ENCODE measurements around the gene POGZ.

The POGZ gene

DNA sequence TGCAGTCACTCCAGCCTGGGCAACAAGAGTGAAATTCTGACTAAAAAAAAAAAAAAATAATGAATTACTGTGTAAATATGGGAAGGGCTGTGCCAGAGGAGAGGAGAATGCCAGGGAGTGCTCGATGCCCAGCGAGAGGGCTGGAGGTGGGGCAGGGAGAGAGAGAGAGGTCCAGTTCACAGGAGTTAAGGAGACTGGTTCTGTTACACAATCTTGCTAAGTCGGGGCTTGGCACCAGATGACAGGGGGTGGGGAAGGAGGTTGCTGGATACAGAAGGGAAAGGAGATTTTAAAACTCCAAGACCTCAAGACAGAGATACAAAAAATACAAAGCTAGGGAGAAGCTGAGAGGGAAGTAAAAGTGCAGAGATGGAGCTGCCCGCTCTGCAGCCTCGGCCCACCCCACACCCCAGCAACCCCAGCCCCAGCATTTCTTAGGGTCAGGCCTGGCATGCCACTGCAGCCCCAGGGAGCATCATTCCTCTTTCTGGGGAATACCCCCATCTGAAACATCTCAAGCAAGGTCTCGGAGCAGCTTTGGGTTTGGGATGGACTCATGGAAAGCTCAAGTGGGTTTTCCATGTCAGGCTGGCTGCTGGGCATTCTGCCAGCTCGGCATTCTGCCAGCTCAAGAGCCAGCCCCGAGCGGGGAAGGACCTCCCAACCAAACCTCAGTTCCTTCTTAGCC lies 87.8 kb downstream of the POGZ start:
- peak in 1 of 2 experiments; percentile 61 for DNase-seq (ENCODE audit: low read depth in 1 of 2, low spot score in 1 of 2)
- TF ChIP-seq JUND (IDR thresholded peaks at IDR 0.05; ENCODE audit: low read depth) = no peak
- in situ Hi-C loops (cut with HindIII; ENCODE audit: low pct_unique_long_range_greater_than_20kb, low sequenced_read_pairs) = no loop called here

DNA sequence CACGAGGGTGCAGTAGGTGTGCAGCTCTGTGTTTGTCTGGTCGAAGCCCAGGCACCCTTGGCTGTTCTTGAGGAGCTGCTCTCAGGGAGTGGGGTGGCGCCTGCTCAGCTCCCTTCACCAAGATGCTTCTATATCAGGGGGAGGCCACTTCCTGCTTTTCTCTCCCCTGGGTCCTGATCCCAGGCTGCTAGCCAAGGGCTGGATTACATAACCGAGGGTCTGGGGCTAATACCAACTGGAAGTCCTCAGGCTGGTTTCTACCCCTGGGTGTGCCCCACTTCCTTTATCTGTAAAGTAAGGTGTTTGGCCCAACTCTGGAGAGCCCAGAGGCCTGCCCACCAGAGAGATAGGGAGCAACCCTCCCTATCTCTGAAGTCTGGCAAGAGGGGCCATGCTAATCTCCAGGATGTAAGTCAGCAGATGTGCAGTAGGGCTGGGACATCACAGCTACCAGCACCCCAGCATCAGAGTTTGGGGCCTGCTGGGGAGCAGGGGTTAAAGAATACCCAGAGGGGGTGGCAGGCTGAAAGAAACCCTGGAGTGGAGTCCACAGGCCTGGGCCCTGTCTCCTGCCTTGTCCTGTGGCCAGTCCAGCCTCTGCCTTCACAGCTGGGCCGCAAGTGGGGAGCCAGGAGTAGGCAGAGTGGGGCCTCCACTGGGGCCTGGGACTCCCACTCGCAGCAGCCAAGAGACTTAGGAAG lies 88.9 kb downstream of the POGZ start:
- DNase-seq (ENCODE audit: low read depth in 1 of 2, low spot score in 1 of 2) = no peak

DNA sequence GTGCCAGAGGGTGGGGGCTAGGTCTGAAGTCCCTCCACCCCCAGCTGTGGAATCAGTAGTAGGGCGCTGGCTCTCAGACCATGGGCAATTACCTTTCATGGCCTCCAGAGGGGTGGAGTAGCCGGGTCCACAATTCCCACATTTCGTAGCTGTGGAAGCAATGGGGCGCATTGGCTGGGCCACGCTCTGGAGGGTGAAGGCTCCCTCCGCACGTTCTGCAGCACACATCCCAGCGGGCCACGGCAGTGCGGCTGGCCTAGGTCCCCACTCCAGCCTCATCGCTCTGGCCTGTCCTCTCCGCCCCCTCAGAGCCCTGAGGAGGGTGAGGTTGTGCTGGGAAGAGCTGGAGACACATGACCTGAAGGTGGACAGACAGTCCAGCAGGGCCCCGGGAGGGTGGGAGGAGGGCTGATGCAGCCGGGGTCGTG lies 89.7 kb downstream of the POGZ start:
- DNase-seq (ENCODE audit: low read depth in 1 of 2, low spot score in 1 of 2) = no peak
- TF ChIP-seq JUND (IDR thresholded peaks at IDR 0.05; ENCODE audit: low read depth) = no peak
- in situ Hi-C loops (cut with HindIII; ENCODE audit: low pct_unique_long_range_greater_than_20kb, low sequenced_read_pairs) = no loop called here

More for the DNA sequence above, 88.9 kb downstream of the POGZ start:
- no peak for TF ChIP-seq JUND (IDR thresholded peaks at IDR 0.05; ENCODE audit: low read depth)
- in situ Hi-C loops (cut with HindIII; ENCODE audit: low pct_unique_long_range_greater_than_20kb, low sequenced_read_pairs) = no loop called here

DNA sequence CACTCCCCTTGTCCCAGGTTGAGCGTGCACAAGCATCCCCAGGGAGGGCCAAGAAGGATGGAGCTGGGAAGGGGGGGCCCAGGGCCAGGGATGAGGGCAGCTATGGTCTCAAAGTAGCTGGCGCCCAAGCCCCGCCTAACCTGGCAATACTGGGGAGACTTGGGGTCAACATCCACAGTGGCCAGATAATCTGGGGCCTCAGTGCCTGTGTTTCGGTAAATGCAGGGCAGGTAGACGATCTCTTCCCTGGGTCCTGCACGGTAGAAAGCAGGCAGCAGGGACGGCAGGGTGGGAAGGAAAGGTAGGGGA lies 90.0 kb downstream of the POGZ start:
- TF ChIP-seq JUND (IDR thresholded peaks at IDR 0.05; ENCODE audit: low read depth) = no peak
- in situ Hi-C loops (cut with HindIII; ENCODE audit: low pct_unique_long_range_greater_than_20kb, low sequenced_read_pairs) = no loop called here

DNA sequence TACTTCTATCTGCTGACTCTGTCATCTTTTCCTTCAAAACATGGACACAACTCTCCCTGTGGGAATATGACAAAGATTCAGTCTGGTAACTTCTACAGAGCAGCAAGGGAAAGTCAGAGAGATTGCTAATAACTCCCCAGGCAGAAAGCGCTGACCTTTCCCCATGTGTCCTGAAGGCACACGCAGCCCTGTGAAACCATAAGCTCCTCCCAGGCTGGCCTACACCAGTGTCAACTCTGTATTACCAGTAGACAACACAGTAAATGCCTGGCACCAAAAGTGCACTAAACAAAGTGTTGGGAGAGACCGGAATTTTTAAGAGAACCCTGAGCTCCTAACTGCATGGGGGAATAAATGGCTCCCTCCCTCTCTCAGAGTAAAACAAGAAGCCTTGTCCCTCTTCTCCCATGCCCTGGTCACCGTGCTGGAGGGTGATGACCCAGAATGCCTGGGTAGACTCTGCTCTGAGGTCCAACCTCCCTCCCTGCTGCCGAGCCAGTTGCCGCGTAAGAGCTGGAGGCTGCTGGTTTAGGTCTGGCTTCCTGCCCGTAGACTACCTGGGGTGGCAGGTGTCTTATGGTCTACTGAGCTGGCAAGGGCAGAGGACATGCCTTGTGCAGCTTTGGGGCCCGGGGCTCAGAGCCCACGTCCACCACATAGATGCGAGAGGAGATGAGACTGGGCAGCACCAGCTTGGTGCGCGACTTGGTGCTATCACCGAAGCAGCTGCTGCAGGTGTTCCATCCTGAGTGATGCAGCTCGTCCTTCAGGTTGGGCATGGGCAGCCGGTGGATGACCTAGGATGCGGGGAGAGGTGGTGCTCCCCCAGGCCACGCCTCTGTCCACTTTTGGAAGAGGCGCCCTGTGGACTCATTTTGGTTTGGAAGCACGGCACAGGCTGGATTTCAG lies 90.6 kb downstream of the POGZ start:
- in situ Hi-C loops (cut with HindIII; ENCODE audit: low pct_unique_long_range_greater_than_20kb, low sequenced_read_pairs) = no loop called here
- TF ChIP-seq JUND (IDR thresholded peaks at IDR 0.05; ENCODE audit: low read depth) = no peak
- no peak for DNase-seq (ENCODE audit: low read depth in 1 of 2, low spot score in 1 of 2)

More for the DNA sequence above, 90.0 kb downstream of the POGZ start:
- no peak for DNase-seq (ENCODE audit: low read depth in 1 of 2, low spot score in 1 of 2)

DNA sequence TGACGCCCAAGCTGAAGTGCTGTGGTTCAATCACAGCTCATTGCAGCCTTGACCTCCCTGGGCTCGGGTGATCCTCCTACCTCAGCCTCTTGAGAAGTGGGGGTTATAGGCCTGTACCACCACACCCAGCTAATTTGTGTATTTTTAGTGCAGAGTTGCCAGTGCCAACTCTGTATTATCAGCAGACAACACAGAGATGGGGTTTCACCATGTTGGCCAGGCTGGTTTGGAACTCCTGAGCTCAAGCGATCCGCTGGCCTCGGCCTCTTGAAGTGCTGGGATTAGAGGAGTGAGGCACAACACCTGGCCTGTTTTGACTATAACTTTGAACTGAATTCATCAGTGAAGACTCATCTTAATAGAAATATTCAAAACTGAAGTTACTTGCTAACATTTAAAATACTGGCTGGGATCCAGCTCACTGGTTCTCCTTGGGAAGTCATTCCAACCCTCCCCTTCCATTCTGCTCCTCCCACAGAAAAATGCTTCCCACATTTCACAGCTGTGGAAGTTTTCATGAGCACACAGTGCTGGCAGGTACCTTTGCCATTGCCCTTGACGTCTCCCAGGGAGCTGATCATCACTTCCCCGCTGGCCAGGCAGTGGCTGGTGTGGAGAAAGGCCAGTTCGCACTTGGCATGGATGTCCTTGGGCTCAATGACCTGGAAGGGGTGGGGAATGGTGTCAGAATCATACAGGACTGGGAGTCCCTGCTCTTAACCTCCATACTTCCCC lies 91.5 kb downstream of the POGZ start:
- in situ Hi-C loops (cut with HindIII; ENCODE audit: low pct_unique_long_range_greater_than_20kb, low sequenced_read_pairs) = no loop called here
- no peak for TF ChIP-seq JUND (IDR thresholded peaks at IDR 0.05; ENCODE audit: low read depth)
- no peak for DNase-seq (ENCODE audit: low read depth in 1 of 2, low spot score in 1 of 2)

DNA sequence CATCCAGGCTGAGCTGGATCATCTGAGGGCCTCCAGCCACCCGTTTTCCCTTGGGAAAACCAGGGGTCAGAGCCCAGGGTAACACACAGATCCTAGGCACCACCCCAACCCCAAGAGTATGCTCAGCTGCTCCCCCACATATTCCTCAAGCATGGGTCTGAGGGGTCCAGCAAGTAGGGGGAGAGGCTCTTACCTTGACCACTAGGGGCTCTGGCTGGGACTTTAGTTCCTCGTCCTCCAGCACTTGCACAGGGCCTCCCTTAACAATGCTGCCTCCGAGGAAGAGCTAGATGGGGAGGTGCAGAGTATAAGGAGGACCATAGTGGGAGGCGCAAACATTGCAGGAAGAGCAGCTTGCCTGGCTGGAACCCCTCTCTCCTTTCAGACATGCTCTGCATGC lies 94.3 kb downstream of the POGZ start:
- TF ChIP-seq JUND (IDR thresholded peaks at IDR 0.05; ENCODE audit: low read depth) = no peak
- no peak for DNase-seq (ENCODE audit: low read depth in 1 of 2, low spot score in 1 of 2)
- in situ Hi-C loops (cut with HindIII; ENCODE audit: low pct_unique_long_range_greater_than_20kb, low sequenced_read_pairs) = no loop called here

DNA sequence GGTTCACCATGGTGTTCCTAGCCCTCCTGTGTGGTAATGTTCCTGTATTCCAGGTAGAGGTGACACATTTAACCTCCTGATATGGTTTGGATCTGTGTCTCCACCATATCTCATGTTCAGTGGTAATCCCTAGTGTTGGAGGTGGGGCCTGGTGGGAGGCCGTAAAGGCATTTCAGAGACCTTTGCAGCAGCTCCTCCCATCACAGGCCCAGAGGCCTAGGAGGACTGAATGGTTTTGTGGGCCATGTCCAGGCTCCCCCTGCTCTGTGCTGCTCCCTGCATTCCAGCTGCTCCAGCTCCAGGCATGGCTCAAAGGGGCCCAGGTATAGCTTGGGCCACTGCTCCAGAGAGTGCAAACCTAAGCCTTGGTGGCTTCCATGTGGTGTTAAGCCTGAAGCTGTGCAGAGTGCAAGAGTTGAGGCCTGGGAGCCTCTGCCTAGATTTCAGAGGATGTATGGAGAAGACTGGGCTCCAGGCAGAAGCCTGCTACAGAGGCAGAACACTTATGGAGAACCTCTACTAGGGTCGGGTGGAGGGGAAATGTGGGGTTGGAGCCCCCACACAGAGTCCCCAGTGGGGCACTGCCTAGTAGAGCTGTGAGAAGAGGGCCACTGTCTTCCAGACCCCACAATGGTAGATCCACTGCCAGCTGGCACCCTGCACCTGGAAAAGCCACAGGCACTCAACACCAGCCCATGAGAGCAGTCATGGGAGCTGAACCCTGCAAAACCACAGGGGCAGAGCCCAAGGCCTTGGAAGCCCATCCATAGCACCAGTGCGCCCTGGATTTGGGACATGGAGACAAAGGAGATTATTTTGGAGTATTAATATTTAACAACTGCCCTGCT lies 96.8 kb downstream of the POGZ start:
- no peak for TF ChIP-seq JUND (IDR thresholded peaks at IDR 0.05; ENCODE audit: low read depth)
- in situ Hi-C loops (cut with HindIII; ENCODE audit: low pct_unique_long_range_greater_than_20kb, low sequenced_read_pairs) = no loop called here
- no peak for DNase-seq (ENCODE audit: low read depth in 1 of 2, low spot score in 1 of 2)

DNA sequence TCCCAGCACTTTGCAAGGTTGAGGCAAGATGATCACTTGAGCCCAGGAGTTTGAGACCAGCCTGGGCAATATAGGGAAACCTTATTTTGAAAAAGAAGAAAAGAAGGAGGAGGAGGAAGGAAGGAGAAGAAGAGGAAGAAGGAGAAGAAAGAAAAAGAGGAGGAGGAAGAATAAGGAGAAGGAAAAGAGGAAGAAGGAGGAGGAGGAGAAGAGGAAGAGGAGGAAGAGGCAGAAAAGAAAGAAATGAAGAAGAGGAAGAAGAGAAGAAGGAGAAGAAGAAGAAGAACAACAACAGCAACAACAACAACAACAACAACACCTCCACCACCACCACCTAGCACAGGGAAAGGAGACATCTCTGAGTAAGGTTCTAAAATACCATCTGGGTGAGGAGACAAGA lies 97.4 kb downstream of the POGZ start:
- DNase-seq (ENCODE audit: low read depth in 1 of 2, low spot score in 1 of 2) = no peak
- in situ Hi-C loops (cut with HindIII; ENCODE audit: low pct_unique_long_range_greater_than_20kb, low sequenced_read_pairs) = no loop called here
- TF ChIP-seq JUND (IDR thresholded peaks at IDR 0.05; ENCODE audit: low read depth) = no peak

DNA sequence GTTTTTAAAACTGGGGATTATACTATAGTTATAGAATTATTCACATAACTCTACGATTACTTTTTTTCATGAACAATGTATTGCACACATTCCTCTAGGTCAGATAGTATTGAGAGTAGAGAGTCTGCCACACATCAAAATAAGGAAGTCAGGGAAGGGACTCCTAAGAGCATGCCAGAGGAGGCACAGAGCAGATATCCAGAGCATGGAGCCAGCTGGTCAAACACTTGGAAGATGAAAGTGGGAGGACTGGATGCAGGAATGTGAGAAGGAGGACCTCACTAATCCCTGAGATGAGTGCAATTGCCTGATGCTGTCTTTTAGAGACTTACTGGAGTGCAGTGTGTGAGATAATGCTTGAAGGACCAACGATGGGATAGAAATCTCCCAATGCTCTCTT lies 102.6 kb downstream of the POGZ start:
- DNase-seq (ENCODE audit: low read depth in 1 of 2, low spot score in 1 of 2) = no peak
- no peak for TF ChIP-seq JUND (IDR thresholded peaks at IDR 0.05; ENCODE audit: low read depth)
- in situ Hi-C loops (cut with HindIII; ENCODE audit: low pct_unique_long_range_greater_than_20kb, low sequenced_read_pairs) = no loop called here

Data from T47D (cell line).